ENCODE measurements around the gene NAA10. TPM values are rescaled to one million over a fixed set of nuclear protein-coding genes. Genes with fewer than 3 reads are reported as not detected.

Gene NAA10
- total RNA-seq, 1 experiment from 2014 or later, result 124 TPM

DNA sequence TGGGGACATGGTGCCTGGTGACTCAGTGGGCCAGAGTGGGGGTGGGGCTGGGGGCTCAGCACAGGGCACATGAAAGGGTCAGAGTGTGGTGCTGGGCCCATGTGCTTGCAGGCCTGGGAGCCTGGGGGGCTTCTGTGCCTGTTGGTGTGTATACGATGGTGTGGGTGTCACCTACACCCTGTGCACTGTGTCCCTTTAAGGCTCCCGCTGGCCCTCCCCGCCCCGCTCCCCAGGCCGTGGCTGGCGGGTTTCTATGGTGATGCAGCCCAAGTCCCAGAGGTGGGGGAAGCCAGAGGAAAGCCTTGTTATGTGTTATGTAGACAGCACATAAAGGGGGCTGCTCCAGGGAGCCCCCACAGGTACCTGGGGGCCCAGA, 54.4 kb downstream of the NAA10 start:
- no peaks in the 10 kb centered on the region for H3K79me2 ChIP-seq (ENCODE audit: insufficient read depth, low read length)
- H3K36me3 ChIP-seq (ENCODE audit: control insufficient read depth in 1 of 2, insufficient read depth in 2 of 2, low read length in 2 of 2), result no peaks in the 10 kb centered on the region

More for the DNA sequence above, 54.4 kb downstream of the NAA10 start:
- Histone ChIP-seq H3K9me2 (ENCODE audit: insufficient read depth) (no peaks in the 10 kb centered on the region), H3K27ac (ENCODE audit: low read depth, low read length) (no peak overlapping the region), H3K4me1 (ENCODE audit: control insufficient read depth in 1 of 2, insufficient read depth in 2 of 2, low read length in 2 of 2) (peaks cover 7 to 32% of the 10 kb centered on the region in 2 experiments; a peak in 3 of 4 replicates), H3K4me2 (ENCODE audit: low read length) (no peak overlapping the region), H3K4me3 (replicated peaks in 1 of 2; ENCODE audit: low read depth in 1 of 2, low read length in 2 of 2) (no peak overlapping the region), H3K27me3 (ENCODE audit: insufficient read depth, low read length) (no peaks in the 10 kb centered on the region), H4K20me1 (ENCODE audit: insufficient read depth) (no peaks in the 10 kb centered on the region), H3K9ac (ENCODE audit: low read length) (no peak overlapping the region), H2AFZ (ENCODE audit: low read depth, low read length, poor library complexity, severe bottlenecking) (no peak overlapping the region), H3K9me3 (ENCODE audit: control insufficient read depth in 1 of 2, insufficient read depth in 1 of 2, low read depth in 1 of 2, low read length in 2 of 2) (no peaks in the 10 kb centered on the region)
- no peak for ATAC-seq
- CTCF ChIA-PET, result no interaction called here
- RAD21 ChIA-PET (ENCODE audit: low non-redundant PET in 1 of 2, low total read pairs in 2 of 2, uncharacterized antibody in 2 of 2, unreplicated experiment in 2 of 2), result no interaction called here
- no TSS peak for BruUV-seq (replicated peaks)
- POLR2A ChIA-PET, result no interaction called here
- TF ChIP-seq SIN3A (IDR thresholded peaks at IDR 0.05; ENCODE audit: low read depth), result no peak
- TF ChIP-seq, protein P1, sequence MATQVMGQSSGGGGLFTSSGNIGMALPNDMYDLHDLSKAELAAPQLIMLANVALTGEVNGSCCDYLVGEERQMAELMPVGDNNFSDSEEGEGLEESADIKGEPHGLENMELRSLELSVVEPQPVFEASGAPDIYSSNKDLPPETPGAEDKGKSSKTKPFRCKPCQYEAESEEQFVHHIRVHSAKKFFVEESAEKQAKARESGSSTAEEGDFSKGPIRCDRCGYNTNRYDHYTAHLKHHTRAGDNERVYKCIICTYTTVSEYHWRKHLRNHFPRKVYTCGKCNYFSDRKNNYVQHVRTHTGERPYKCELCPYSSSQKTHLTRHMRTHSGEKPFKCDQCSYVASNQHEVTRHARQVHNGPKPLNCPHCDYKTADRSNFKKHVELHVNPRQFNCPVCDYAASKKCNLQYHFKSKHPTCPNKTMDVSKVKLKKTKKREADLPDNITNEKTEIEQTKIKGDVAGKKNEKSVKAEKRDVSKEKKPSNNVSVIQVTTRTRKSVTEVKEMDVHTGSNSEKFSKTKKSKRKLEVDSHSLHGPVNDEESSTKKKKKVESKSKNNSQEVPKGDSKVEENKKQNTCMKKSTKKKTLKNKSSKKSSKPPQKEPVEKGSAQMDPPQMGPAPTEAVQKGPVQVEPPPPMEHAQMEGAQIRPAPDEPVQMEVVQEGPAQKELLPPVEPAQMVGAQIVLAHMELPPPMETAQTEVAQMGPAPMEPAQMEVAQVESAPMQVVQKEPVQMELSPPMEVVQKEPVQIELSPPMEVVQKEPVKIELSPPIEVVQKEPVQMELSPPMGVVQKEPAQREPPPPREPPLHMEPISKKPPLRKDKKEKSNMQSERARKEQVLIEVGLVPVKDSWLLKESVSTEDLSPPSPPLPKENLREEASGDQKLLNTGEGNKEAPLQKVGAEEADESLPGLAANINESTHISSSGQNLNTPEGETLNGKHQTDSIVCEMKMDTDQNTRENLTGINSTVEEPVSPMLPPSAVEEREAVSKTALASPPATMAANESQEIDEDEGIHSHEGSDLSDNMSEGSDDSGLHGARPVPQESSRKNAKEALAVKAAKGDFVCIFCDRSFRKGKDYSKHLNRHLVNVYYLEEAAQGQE (IDR thresholded peaks at IDR 0.05; ENCODE audit: low read depth), result no peak
- TF ChIP-seq EGR1 (IDR thresholded peaks at IDR 0.05; ENCODE audit: low read depth), result no peak
- TF ChIP-seq SP1 (IDR thresholded peaks at IDR 0.05; ENCODE audit: low read depth), result no peak
- no peak for TF ChIP-seq EZH2phosphoT487 (IDR thresholded peaks at IDR 0.05; ENCODE audit: borderline replicate concordance)
- TF ChIP-seq RAD21 (IDR thresholded peaks at IDR 0.05; ENCODE audit: low read depth), result no peak
- no peak for TF ChIP-seq ELF1 (IDR thresholded peaks at IDR 0.05; ENCODE audit: borderline replicate concordance, low read depth)
- no peak for TF ChIP-seq CBX3 (IDR thresholded peaks at IDR 0.05; ENCODE audit: low read depth)
- no peak for TF ChIP-seq SRF (IDR thresholded peaks at IDR 0.05; ENCODE audit: low read depth)
- TF ChIP-seq POLR2AphosphoS5 (IDR thresholded peaks at IDR 0.05; ENCODE audit: low read depth, low read length), result no peak
- TF ChIP-seq FOSL1 (IDR thresholded peaks at IDR 0.05; ENCODE audit: low read depth), result no peak
- TF ChIP-seq, protein P2, sequence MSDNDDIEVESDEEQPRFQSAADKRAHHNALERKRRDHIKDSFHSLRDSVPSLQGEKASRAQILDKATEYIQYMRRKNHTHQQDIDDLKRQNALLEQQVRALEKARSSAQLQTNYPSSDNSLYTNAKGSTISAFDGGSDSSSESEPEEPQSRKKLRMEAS (IDR thresholded peaks at IDR 0.05), result no peak
- TF ChIP-seq, protein P3, sequence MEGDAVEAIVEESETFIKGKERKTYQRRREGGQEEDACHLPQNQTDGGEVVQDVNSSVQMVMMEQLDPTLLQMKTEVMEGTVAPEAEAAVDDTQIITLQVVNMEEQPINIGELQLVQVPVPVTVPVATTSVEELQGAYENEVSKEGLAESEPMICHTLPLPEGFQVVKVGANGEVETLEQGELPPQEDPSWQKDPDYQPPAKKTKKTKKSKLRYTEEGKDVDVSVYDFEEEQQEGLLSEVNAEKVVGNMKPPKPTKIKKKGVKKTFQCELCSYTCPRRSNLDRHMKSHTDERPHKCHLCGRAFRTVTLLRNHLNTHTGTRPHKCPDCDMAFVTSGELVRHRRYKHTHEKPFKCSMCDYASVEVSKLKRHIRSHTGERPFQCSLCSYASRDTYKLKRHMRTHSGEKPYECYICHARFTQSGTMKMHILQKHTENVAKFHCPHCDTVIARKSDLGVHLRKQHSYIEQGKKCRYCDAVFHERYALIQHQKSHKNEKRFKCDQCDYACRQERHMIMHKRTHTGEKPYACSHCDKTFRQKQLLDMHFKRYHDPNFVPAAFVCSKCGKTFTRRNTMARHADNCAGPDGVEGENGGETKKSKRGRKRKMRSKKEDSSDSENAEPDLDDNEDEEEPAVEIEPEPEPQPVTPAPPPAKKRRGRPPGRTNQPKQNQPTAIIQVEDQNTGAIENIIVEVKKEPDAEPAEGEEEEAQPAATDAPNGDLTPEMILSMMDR (IDR thresholded peaks at IDR 0.05 in 2 of 3, conservative IDR thresholded peaks at IDR 0.05 in 1 of 3; ENCODE audit: borderline replicate concordance in 1 of 3, insufficient read depth in 1 of 3, low read depth in 2 of 3, low read length in 2 of 3), result no peak
- no peak for TF ChIP-seq POLR2A (IDR thresholded peaks at IDR 0.05; ENCODE audit: borderline replicate concordance, extremely low read depth, insufficient read depth, insufficient read length)
- DNase-seq (ENCODE audit: low read depth, low spot score), result no peak
- intact Hi-C loops (cut with micrococcal nuclease), result no loop called here
